Glomerular visceral epithelial cell (primary cell): Measurements from ENCODE around the gene SEPTIN8.

Source experiments
- DNase-seq: peaks from one replicate; pipeline ENCODE4 v3.0.0-alpha.2; 2016; ENCODE audit errors: extremely low spot score

SEPTIN8 gene, protein sequence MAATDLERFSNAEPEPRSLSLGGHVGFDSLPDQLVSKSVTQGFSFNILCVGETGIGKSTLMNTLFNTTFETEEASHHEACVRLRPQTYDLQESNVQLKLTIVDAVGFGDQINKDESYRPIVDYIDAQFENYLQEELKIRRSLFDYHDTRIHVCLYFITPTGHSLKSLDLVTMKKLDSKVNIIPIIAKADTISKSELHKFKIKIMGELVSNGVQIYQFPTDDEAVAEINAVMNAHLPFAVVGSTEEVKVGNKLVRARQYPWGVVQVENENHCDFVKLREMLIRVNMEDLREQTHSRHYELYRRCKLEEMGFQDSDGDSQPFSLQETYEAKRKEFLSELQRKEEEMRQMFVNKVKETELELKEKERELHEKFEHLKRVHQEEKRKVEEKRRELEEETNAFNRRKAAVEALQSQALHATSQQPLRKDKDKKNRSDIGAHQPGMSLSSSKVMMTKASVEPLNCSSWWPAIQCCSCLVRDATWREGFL

GRCh38 chr5:132777209-132778069, at the start of gene SEPTIN8:
Gene SEPTIN8, minus strand, starts transcription at chr5:132777239. Its CDS starts 102 bp downstream, at chr5:132777137.
- peak; percentile 56 for DNase-seq

GRCh38 chr5:132826424-132827082, 49.5 kb upstream of the SEPTIN8 start:
- no peak for DNase-seq

GRCh38 chr5:132825834-132826391, 48.9 kb upstream of the SEPTIN8 start:
- no peak for DNase-seq

GRCh38 chr5:132825033-132825833, 48.2 kb upstream of the SEPTIN8 start:
- DNase-seq: no peak

GRCh38 chr5:132824426-132824825, 47.4 kb upstream of the SEPTIN8 start:
- no peak for DNase-seq

- DNase-seq: no peak
Observed at GRCh38 chr5:132823481-132824050, 46.5 kb upstream of the SEPTIN8 start.

- no peak for DNase-seq
Observed at GRCh38 chr5:132822650-132823480, 45.8 kb upstream of the SEPTIN8 start.

- DNase-seq: no peak
Observed at GRCh38 chr5:132821791-132822190, 44.8 kb upstream of the SEPTIN8 start.

DNA sequence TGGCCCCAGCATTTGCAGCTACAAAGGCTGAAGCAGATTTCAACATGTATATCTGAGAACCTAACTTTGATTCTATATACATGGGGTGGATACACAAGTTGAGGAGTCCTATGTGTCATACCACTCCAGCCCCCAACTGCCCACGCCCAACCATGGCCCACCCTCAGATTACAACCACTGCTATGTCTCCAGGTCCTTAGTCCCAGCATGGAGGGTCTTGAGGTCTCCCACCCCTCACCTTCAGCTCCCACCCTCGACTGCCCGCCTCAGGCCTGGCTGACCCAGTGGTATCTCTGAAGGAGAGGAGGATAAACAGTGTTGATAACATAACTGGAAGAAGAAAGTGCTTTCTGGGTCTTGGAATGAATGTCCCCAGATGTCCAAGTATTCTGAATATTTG, 44.3 kb upstream of the SEPTIN8 start:
- DNase-seq: no peak

DNA sequence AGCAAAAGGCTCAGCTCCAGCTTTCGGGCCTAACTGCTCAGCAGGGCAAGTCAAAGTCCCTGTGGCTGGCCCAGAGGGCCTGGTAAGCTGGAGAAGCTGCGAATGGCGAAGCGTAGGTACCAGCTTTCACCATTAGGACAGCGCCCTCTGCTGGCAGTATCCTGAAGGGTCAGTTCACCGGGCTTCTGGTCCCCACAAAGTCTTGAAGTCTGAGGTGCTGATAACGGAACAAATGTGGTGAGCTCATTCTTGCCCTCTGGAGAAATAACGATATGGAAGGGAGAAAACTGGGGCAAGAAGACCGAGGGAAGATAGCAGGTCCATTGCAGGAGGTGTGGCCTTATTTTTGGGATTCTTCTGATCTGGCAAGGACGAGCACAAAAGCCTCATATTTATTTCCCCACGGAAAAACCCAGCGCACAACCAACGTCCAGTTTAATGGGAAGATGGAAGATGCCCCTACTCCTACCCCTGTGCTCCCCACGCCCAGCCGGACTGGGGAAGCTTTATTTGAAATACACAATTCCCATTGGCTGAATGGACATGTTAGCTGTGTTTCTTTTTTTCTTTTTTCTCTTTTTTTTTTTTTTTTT, 43.2 kb upstream of the SEPTIN8 start:
- peak; percentile 91 for DNase-seq

DNA sequence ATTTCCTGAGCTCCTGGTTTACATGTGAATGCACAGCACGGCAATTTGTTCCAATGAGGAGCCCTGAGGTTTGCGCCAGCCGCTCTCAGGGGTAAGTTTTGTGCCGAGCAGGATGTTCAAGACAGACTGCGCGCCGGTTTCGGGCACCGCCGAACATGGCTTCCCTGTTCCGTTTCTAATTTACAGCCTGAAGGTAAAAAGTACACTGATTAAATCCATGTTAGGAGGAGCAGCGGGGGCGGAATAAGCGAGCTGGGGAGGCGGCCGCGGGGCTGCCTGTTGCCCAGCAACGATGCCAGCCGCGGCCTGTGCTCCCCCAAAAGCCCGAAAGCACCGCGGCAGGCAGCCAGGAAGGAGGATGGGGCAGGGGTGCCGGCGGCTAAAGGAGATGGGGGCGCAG, 42.4 kb upstream of the SEPTIN8 start:
- DNase-seq: no peak

GRCh38 chr5:132817011-132817410, 40.0 kb upstream of the SEPTIN8 start:
- no peak for DNase-seq

GRCh38 chr5:132816554-132816953, 39.5 kb upstream of the SEPTIN8 start:
- DNase-seq: no peak

- no peak for DNase-seq
Observed at GRCh38 chr5:132816083-132816482, 39.0 kb upstream of the SEPTIN8 start.

GRCh38 chr5:132815454-132815853, 38.4 kb upstream of the SEPTIN8 start:
- no peak for DNase-seq

DNA sequence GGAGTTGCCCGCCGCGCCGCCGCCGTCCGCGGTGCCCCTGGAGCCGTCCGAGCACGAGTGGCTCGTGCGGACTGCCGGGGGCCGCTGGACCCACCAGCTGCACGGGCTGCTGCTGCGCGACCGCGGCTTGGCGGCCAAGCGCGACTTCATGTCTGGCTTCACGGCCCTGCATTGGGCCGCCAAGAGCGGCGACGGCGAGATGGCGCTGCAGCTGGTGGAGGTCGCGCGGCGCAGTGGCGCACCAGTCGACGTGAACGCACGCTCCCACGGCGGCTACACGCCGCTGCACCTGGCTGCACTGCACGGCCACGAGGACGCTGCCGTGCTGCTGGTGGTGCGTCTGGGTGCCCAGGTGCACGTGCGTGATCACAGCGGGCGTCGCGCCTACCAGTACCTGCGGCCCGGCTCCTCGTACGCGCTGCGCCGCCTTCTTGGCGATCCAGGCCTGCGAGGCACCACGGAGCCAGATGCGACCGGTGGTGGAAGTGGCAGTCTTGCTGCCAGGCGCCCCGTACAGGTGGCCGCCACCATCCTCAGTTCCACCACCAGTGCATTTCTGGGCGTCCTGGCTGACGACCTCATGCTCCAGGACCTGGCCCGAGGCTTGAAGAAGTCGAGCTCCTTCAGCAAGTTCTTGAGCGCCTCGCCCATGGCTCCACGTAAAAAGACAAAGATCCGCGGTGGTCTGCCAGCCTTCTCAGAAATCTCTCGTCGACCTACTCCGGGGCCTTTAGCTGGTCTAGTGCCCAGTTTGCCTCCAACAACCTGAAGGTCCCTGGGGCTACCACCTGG, 37.7 kb upstream of the SEPTIN8 start:
- no peak for DNase-seq

GRCh38 chr5:132813599-132814502, 36.8 kb upstream of the SEPTIN8 start:
- peak; percentile 46 for DNase-seq
